GM18498 (cell line): ENCODE measurements around the gene HBG2.
"Not testable (repeated sequence)": the region's sequence is repeated elsewhere in the genome, so short reads cannot be mapped to it uniquely, and the experiment has no call there.

Experiments
- ATAC-seq: cut with Tn5 transposase; IDR thresholded peaks from one replicate; pipeline ENCODE4 v1.9.1; 2021; ENCODE audit warnings: mild to moderate bottlenecking, moderate library complexity; ENCODE audit not compliant: unreplicated experiment

The HBG2 gene

DNA sequence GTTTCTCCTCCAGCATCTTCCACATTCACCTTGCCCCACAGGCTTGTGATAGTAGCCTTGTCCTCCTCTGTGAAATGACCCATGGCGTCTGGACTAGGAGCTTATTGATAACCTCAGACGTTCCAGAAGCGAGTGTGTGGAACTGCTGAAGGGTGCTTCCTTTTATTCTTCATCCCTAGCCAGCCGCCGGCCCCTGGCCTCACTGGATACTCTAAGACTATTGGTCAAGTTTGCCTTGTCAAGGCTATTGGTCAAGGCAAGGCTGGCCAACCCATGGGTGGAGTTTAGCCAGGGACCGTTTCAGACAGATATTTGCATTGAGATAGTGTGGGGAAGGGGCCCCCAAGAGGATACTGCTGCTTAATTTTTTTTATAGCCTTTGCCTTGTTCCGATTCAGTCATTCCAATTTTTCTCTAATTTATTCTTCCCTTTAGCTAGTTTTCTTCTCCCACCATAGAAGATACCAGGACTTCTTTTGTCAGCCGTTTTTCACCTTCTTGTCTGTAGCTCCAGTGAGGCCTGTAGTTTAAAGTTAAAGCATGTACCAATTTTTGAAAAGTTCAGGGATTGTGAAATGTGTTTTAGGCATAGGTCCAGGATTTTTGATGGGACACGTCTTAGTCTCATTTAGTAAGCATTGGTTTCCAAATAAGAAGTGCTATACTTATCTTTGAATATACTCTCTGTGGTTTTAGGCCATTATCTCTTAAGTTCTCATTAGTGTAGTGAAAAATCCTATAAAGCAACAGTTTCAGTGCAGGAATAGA is at the start of gene HBG2:
TSS of gene HBG2 (minus strand) at position 136 of the 768 bp plus-strand sequence. CDS start at position 83, 53 bp downstream.
- not testable (repeated sequence) for ATAC-seq

DNA sequence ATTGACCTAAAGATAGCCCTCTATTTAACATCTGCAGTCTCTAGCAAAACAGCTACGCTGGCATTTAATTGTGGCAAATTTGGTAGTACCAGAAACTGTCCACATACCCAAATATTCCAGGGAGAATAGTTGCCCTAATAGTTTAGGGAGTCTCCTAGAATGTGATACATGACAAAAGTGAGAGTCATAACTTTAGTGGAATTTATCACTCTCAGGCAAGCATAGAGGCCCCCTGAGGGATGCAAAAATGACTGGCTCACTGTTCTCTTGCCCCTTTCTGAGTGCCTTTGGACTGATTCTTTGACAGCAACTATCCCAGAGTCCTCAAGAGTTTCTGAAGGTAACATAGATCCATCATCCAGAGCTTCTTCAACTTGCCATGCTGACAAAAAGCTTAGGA is 49.5 kb upstream of the HBG2 start:
- no peak for ATAC-seq

DNA sequence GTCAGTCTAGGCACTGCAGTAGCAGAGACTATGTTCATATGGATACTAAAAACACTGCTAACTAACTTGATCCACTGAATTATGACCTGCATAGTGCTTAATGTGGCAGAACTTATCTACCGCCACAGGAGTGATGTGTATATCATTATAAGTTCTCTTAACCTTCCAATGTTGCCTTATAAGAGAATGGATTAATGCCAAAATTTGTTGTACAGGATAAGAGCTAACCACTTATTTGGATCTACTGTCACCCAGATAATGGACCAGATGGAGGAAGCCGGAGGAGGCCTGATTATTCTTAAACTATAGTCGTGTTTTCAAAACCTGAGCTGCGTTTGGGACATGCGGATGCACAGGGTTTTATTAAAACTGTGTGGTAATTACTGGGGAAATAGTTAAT is 49.0 kb upstream of the HBG2 start:
- no peak for ATAC-seq

DNA sequence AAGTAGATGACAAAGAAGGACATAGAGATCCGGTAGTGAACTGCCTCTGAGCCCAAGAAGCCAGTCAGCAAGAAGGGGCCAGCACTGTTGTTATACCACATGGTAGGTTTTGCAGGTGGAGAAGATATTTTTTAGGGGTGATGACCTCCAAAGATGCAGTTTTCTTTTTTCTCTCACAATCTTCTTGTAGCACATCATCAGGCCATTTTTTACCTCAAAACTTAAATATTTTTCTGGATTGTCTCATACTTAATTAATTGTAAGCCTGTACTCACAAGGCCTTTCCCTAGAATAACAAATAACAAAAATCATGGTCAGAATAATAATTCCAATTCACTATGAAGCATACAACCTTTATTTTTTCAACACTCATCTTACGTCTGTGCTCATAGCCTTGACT is 47.3 kb upstream of the HBG2 start, which contains the start of gene OR51B4:
TSS of gene OR51B4 (minus strand) at position 101 of the 400 bp plus-strand sequence. CDS start at position 101, 0 bp downstream.
- no peak for ATAC-seq

DNA sequence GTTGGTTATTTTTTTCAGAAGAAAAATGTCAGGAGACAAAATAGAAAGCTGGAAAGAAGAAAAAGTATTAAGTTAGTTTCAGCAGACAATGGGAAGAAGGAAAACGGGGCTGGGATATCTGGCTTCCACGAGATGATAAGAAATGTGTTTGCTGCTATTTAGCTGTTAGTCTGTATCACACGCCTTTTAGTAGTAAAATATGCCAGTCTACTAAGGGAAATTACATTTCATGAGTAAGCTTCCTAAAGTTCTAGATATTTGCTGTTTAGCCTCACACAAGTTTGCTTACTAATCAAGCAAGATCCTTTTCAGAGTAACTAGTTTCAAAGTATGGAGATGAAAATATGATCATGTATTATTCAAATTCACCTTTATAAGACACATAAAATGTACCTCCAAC is 45.7 kb upstream of the HBG2 start:
- ATAC-seq, result no peak

DNA sequence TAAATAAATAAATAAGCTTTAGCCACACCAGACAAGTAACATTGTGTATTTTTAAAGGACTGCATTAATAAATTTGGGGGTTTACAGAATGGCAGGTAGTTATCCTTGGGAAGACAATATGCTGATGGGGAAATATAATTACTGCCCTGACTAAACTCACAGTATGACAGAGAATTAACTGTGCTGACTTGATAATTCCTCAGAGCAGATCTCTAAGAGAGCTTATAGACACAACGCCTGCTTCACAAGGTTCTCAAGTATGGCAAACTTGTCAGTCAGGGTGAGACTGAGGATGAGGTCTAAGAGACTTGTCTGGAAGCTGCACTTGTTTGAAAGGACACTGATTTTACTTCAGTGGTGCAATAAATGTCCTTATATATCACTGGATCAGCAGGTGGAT is 43.9 kb upstream of the HBG2 start:
- no peak for ATAC-seq

DNA sequence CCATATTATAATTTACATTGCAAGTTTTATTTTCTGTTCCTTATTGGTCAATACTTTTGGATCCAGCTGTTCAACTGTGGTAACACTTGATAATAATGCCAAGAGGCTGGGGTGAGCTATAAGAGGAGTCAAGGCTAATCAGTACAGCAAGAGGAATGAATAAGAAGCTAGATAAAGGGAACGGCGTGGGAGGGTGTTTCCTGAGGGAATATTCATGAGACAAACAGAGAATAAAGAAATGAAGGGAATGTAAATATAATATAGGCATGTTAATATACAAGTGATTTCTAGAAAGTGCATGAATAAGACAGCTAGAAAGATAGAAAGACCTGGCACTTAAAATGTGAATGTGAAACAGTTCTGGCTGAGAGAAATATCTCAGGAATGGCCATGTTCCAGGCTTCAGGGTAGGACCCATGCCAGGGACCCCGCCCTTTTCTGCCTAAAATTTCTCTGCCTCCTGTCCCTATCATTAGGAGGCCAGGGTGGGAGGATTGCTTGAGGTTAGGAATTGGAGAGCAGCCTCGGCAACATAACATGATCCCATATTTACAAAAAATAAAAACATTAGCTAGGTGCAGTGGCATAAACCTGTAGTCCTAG is 43.2 kb upstream of the HBG2 start:
- no peak for ATAC-seq

DNA sequence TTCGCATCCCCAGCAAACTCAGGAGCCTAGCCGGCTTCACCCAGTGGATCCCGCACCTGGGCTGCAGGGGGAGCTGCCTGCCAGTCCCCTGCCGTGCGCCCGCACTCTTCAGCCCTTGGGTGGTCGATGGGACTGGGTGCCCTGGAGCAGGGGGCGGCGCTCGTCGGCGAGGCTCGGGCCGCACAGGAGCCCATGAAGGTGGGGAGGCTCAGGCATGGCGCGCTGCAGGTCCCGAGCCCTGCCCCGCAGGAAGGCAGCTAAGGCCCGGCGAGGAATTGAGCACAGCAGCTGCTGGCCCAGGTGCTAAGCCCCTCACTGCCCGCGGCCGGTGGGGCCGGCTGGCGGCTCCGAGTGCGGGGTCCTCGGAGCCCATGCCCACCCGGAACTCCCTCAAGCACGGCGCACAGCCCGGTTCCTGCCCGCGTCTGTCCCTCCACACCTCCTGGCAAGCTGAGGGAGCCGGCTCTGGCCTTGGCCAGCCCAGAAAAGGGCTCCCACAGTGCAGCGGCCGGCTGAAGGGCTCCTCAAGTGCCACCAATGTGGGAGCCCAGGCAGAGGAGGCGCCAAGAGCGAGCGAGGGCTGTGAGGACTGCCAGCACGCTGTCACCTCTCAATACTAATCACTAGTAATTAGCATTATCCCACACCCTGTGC is 39.9 kb upstream of the HBG2 start:
- ATAC-seq, result not testable (repeated sequence)

DNA sequence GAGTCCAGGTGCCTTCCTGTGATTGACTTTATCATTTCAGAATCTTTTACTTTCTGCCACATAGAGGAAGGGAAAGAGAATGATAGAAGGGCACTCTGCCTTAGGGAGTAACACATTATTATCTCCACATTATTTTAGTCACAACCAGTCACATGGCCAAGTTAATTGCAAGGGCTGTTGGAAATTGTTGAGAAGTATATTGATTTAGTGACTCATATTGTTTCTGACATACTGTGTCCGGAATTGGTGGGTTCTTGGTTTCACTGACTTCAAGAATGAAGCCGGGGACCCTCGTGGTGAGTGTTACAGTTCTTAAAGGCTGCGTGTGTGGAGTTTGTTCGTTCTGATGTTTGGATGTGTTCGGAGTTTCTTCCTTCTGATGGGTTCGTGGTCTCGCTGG is 38.4 kb upstream of the HBG2 start:
- ATAC-seq, result no peak

DNA sequence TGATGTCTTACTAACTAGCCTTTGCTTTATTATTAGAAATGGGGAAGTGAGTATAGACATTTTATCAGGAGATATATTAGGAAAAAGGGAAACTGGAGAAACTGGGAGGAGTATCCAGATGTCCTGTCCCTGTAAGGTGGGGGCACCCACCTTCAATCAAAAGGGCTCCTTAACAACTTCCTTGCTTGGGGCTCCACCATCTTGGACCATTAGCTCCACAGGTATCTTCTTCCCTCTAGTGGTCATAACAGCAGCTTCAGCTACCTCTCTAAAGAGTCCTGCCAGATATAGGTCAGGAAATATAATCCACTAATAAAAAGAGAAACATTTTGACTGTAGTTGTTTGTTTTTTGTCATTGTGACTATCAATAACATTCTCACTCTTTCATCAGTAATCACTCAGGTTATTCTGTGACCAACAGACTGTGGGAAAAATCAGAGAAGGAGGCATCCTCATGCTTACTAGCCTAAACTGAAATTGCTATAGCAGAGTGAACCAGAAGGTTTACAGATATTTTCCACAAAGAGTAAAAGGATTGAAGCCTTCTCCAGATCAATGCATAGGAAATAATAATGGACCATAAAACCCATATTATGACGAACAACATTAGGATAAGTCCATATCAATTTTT is 36.7 kb upstream of the HBG2 start:
- ATAC-seq, result peak; percentile 98

DNA sequence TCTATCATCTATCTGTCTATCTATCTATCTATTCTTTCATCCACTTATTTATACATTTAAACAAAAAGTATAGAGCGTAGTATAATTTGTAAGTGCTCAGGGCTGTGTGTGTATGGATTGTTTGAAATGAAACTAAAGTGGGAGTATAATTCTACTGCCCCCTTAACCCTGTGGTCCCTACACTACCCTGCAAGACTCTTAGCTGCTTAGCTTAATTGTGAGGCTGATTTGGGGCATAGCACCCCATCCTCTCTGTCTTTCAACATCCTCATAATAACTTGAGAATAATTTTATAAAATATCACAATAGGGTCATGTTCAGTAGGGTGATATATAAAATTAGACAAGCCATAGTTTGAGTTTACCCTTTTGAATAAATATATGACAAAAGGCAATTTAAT is 35.5 kb upstream of the HBG2 start:
- ATAC-seq, result no peak

DNA sequence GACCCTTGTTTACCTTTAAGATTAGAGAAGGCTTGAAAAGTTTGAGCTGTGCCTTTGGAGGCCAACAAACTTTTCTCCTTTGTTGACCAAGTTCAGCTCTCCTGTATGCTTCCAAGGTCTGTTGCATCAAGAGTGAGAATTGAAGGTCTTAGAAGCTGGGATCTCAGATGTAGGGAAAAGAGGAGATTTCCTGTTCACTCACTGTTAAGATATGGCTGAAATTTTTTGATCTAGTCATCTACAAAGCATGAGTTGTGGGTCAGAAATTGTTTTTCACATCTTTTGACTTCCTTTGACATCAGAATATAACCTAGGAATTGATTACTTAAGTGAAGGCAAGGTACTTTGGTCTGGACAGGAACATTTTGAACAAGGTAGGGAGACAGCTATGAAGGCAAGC is 35.1 kb upstream of the HBG2 start:
- ATAC-seq, result no peak

DNA sequence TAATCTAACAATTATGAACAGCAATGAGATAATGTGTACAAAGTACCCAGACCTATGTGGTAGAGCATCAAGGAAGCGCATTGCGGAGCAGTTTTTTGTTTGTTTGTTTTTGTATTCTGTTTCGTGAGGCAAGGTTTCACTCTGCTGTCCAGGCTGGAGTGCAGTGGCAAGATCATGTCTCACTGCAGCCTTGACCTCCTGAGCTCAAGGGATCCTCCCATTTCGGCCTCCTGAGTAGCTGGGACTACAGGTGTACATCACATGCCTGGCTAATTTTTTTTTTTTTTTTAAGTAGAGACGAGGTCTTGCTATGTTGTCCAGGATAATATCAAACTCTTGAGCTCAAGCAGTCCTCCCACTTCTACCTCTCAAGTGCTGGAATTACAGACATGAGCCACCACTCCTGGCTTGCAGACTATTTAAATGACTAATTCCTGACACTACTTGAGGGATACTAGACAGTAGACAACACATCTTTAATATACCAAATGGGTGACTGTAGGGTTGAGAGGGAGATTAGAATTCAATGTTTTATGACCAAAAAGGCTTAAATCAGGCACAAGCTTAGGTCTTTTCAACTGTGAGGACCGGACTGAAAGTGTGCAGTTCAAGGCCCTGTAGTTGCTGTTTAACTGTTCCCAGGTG is 34.4 kb upstream of the HBG2 start:
- ATAC-seq, result no peak

DNA sequence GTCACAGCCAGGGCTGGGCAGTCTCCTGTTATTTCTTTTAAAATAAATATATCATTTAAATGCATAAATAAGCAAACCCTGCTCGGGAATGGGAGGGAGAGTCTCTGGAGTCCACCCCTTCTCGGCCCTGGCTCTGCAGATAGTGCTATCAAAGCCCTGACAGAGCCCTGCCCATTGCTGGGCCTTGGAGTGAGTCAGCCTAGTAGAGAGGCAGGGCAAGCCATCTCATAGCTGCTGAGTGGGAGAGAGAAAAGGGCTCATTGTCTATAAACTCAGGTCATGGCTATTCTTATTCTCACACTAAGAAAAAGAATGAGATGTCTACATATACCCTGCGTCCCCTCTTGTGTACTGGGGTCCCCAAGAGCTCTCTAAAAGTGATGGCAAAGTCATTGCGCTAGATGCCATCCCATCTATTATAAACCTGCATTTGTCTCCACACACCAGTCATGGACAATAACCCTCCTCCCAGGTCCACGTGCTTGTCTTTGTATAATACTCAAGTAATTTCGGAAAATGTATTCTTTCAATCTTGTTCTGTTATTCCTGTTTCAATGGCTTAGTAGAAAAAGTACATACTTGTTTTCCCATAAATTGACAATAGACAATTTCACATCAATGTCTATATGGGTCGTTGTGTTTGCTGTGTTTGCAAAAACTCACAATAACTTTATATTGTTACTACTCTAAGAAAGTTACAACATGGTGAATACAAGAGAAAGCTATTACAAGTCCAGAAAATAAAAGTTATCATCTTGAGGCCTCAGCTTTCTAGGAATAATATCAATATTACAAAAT is 33.7 kb upstream of the HBG2 start:
- ATAC-seq, result no peak

DNA sequence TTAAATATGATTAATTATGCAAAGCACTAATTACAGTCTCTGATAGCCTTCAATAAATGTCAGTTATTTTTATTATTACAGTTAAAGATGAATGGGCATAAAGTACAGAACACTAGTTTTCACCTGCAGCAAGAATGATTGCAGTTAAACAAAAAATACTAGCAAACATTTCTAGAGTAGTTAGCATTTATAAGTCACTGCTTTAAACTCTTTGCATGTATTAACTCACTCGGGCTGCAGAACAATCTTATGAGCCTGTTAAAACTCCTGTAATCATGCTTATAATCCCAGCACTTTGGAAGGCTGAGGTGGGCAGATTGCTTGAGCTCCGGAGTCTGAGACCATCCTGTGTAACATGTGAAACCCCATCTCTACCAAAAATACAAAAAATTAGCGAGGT is 32.3 kb upstream of the HBG2 start:
- ATAC-seq, result no peak

DNA sequence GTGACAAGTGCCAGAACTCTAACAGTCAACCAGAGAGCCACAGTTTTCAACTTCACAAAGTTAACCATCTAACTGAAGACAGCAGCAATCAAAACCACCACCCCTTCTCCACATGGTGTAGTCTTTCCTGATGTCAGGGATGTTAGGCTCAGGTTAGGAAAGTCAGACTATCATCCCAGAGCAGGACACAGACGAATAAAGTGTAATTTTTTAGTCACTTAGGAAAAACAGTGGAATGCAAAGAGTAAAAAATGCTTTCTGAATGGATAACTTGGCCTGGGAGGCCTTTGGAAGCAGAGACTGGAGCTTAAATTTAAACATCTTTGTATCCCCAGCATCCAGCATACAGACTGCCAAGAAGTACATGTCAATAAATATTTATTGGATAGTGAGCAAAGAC is 31.8 kb upstream of the HBG2 start:
- no peak for ATAC-seq

DNA sequence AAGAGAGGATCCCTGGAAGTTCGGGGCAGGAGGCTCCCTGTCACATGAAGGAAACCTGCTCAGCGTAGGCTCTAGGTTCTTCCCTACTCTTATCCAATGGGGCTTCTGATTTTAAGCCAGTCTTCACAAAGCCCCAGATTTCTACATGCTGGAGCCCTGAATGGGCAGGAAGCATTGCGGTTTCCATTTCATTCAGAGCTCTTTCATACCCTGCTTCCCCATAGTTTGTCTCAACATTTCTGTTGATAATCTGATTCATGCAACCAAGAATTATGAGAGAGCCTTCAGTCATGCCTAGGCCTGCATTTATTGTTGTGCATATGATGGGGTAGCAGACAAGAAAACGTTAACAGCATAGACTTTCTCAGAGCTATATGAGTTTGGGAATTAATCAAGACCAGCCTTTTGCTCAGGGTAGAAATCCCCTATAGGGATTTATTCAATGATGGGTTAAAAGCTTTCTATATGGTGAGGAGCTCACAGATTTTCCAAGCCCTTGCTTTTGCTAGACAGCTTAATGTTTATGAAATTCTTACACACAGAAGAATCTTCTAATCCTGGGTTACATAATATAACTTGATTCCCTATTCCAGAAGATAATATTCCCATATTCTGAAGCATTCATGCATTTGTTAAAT is 31.2 kb upstream of the HBG2 start:
- ATAC-seq, result no peak

DNA sequence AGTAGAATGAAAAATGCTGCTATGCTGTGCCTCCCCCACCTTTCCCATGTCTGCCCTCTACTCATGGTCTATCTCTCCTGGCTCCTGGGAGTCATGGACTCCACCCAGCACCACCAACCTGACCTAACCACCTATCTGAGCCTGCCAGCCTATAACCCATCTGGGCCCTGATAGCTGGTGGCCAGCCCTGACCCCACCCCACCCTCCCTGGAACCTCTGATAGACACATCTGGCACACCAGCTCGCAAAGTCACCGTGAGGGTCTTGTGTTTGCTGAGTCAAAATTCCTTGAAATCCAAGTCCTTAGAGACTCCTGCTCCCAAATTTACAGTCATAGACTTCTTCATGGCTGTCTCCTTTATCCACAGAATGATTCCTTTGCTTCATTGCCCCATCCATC is 30.1 kb upstream of the HBG2 start:
- no peak for ATAC-seq

DNA sequence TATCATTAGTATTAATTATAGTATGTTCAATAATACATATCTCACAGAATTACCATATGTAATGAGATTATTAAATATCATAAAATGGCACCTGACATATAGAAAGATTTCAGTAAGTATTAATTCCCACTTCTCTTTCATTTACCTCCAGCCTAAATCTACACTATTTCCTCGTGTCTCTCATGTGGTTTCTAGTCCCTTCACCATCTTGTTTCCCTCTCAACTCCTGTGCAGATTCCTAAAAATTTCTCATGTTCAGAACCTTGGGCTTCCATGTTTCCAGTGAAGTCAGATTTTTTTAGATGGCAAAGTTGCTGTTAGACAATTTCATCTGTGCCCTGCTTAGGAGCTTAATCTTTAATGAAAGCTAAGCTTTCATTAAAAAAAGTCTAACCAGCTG is 29.3 kb upstream of the HBG2 start:
- no peak for ATAC-seq

DNA sequence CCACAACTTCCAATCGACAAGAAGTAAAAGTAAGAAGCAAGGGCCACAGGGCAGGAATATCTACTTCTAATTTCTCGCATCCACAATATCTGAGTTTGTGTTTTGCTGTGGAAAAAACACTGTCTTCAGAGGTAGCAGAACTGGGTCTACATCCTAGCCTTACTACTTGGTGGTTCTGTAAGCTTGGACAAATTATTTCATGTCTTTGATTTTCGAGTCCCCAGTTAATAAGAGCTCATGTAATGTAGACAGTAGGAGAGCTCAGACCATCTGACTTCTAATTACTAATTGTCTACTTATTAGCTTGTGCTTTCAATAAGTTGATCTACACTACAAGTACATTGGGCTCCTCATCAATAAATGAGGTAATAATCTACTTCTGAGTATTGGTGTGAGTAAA is 28.5 kb upstream of the HBG2 start:
- ATAC-seq, result no peak
